Smooth muscle cell (in vitro differentiated cells): ENCODE data around the gene ARHGAP26. TPM values are rescaled to one million over a fixed set of nuclear protein-coding genes. Genes with fewer than 3 reads are reported as not detected.
A peak's percentile ranks its signal among the peaks of the same experiment; 100 is the strongest.
"Not testable (repeated sequence)": the region's sequence is repeated elsewhere in the genome, so short reads cannot be mapped to it uniquely, and the experiment has no call there.

Experiments
- DNase-seq: peaks from one replicate; lab custom pipeline; 2025; ENCODE audit not compliant: unreplicated experiment; lab: John Stamatoyannopoulos, UW
- H2AFZ ChIP-seq: fragments of 200-600 bp; sonication (generic); 2 replicates; pipeline ENCODE4 v1.6.0; 2016; ENCODE audit warnings: antibody characterized with exemption, low read depth, mild to moderate bottlenecking
- H3F3A ChIP-seq: fragments of 200-600 bp; sonication (generic); 2 replicates; pipeline ENCODE4 v1.6.0; 2017; ENCODE audit warnings: antibody characterized with exemption, low read depth
- H3K27ac ChIP-seq: fragments of 200-600 bp; sonication (generic); 2 replicates; pipeline ENCODE4 v1.5.1; 2016; ENCODE audit warnings: low read depth, mild to moderate bottlenecking
- H3K27me3 ChIP-seq: fragments of 200-600 bp; sonication (generic); 2 replicates; pipeline ENCODE4 v1.6.1; 2016; ENCODE audit warnings: low read depth, mild to moderate bottlenecking
- H3K36me3 ChIP-seq: fragments of 200-600 bp; sonication (generic); 2 replicates; pipeline ENCODE4 v1.5.1; 2016; ENCODE audit warnings: low read depth
- H3K4me1 ChIP-seq: fragments of 200-600 bp; sonication (generic); 2 replicates; pipeline ENCODE4 v1.5.1; 2016; ENCODE audit warnings: low read depth
- H3K4me2 ChIP-seq: fragments of 200-600 bp; sonication (generic); 2 replicates; pipeline ENCODE4 v1.6.0; 2016; ENCODE audit warnings: mild to moderate bottlenecking
- H3K4me3 ChIP-seq: fragments of 200-600 bp; sonication (generic); 2 replicates; pipeline ENCODE4 v1.5.1; 2016; ENCODE audit warnings: mild to moderate bottlenecking
- H3K79me2 ChIP-seq: fragments of 200-600 bp; sonication (generic); 2 replicates; pipeline ENCODE4 v1.6.0; 2016; ENCODE audit warnings: low read depth, mild to moderate bottlenecking
- H3K9ac ChIP-seq: fragments of 200-600 bp; sonication (generic); 2 replicates; pipeline ENCODE4 v1.6.0; 2016; ENCODE audit warnings: low read depth
- H3K9me3 ChIP-seq: fragments of 200-600 bp; sonication (generic); replicated peaks from 2 replicates; pipeline ENCODE4 v1.5.1; 2016; ENCODE audit warnings: low read depth
- H4K20me1 ChIP-seq: fragments of 200-600 bp; sonication (generic); 2 replicates; pipeline ENCODE4 v1.6.0; 2016; ENCODE audit warnings: low read depth
- CTCF ChIP-seq: fragments of 200-600 bp; sonication (generic); IDR thresholded peaks from 2 replicates; pipeline ENCODE4 v1.5.1; 2017; ENCODE audit warnings: borderline replicate concordance, mild to moderate bottlenecking, antibody characterized with exemption; ENCODE audit not compliant: insufficient read depth, poor library complexity, severe bottlenecking
- WGBS: methylation state at CpG from one replicate; pipeline ENCODE4 v1.1.7; 2016; ENCODE audit warnings: low lambda C conversion rate; 5-methylcytosine and 5-hydroxymethylcytosine counted together
- polyA plus RNA-seq: library from polyadenylated mRNA; unstranded; fragments of >200 nt; fragmentation: Nextera tagmentation; extraction: Ambion mirVana; gene quantifications from 2 replicates; pipeline ENCODE4 v1.2.1, GENCODE V29; 2016
- total RNA-seq: library from RNA; depleted of rRNA; stranded (reverse); fragments of >200 nt; gene quantifications from 2 replicates; pipeline ENCODE4 v1.2.3, GENCODE V29; 2014

ARHGAP26 gene
- total and polyA plus RNA-seq, 2 experiments from 2014 or later = 2.2 to 5.1 TPM

- no peaks in the 10 kb centered on the region for H4K20me1 ChIP-seq
- H3F3A ChIP-seq = peaks cover 14% of the 10 kb centered on the region
- H3K4me2 ChIP-seq = no peak overlapping the region
- no peaks in the 10 kb centered on the region for H3K27me3 ChIP-seq
- H2AFZ ChIP-seq = no peak overlapping the region
- H3K79me2 ChIP-seq = no peaks in the 10 kb centered on the region
- no peaks in the 10 kb centered on the region for H3K36me3 ChIP-seq
- peaks cover 9% of the 10 kb centered on the region for H3K4me1 ChIP-seq
- TF ChIP-seq CTCF = no peak
- no peak overlapping the region for H3K27ac ChIP-seq
- H3K9me3 ChIP-seq = no peaks in the 10 kb centered on the region
- DNase-seq = no peak
- no peak overlapping the region for H3K4me3 ChIP-seq
- WGBS = 82% methylated on average over 1 of the region's 1 CpG
- no peak overlapping the region for H3K9ac ChIP-seq
Measured at GRCh38 chr5:143199161-143199560, 429.0 kb downstream of the ARHGAP26 start.

- 80% methylated on average over 2 of the region's 2 CpGs for WGBS
- no peak for DNase-seq
- Histone ChIP-seq H3K4me1 (peaks cover 3% of the 10 kb centered on the region), H4K20me1 (no peaks in the 10 kb centered on the region), H3K4me2 (no peak overlapping the region), H3K27me3 (no peaks in the 10 kb centered on the region), H3K9ac (no peak overlapping the region), H3F3A (peaks cover 14% of the 10 kb centered on the region), H3K27ac (peak overlapping the region; percentile 66), H3K79me2 (no peaks in the 10 kb centered on the region), H3K36me3 (no peaks in the 10 kb centered on the region), H3K9me3 (no peaks in the 10 kb centered on the region), H3K4me3 (no peak overlapping the region), H2AFZ (peak overlapping the region; percentile 19)
- no peak for TF ChIP-seq CTCF
Measured at GRCh38 chr5:143199843-143200242, 429.7 kb downstream of the ARHGAP26 start.

- Histone ChIP-seq H3K4me3 (no peak overlapping the region), H3K9ac (no peak overlapping the region), H3K27ac (peak overlapping the region; percentile 66), H2AFZ (no peak overlapping the region), H3K4me1 (no peaks in the 10 kb centered on the region), H3K4me2 (peak overlapping the region; percentile 34), H3K79me2 (no peaks in the 10 kb centered on the region), H3K27me3 (no peaks in the 10 kb centered on the region), H4K20me1 (no peaks in the 10 kb centered on the region), H3K9me3 (no peaks in the 10 kb centered on the region), H3F3A (peaks cover 14% of the 10 kb centered on the region), H3K36me3 (no peaks in the 10 kb centered on the region)
- TF ChIP-seq CTCF = no peak
- 4% methylated on average over 1 of the region's 1 CpG for whole genome bisulfite sequencing
- DNase-seq = no peak
Measured at GRCh38 chr5:143200781-143201398, 430.7 kb downstream of the ARHGAP26 start.

- Histone ChIP-seq H3K27me3 (no peaks in the 10 kb centered on the region), H3F3A (peaks cover 14% of the 10 kb centered on the region), H3K27ac (peak overlapping the region; percentile 66), H3K36me3 (no peaks in the 10 kb centered on the region), H3K9ac (no peak overlapping the region), H4K20me1 (no peaks in the 10 kb centered on the region), H3K4me2 (no peak overlapping the region), H3K9me3 (no peaks in the 10 kb centered on the region), H3K4me3 (no peak overlapping the region), H3K4me1 (no peaks in the 10 kb centered on the region), H3K79me2 (no peaks in the 10 kb centered on the region), H2AFZ (no peak overlapping the region)
- no peak for DNase-seq
- no peak for TF ChIP-seq CTCF
- 83% methylated on average over 3 of the region's 3 CpGs for WGBS
Measured at GRCh38 chr5:143201589-143201988, 431.4 kb downstream of the ARHGAP26 start.

GRCh38 chr5:143203301-143203956, 433.3 kb downstream of the ARHGAP26 start:
- H3K4me2 ChIP-seq, H3K36me3 ChIP-seq, H3K4me1 ChIP-seq, H3K27me3 ChIP-seq, H4K20me1 ChIP-seq, H3K9me3 ChIP-seq, H3K9ac ChIP-seq, H3K4me3 ChIP-seq, H3K27ac ChIP-seq, H3K79me2 ChIP-seq, DNase-seq, H2AFZ ChIP-seq: not testable (repeated sequence)
- WGBS = 95% methylated on average over 4 of the region's 4 CpGs
- peaks cover 14% of the 10 kb centered on the region for H3F3A ChIP-seq
